MM.1S (cell line): ENCODE measurements around the gene AUTS2.

ENCODE experiments used
- EZH2 ChIP-seq: fragments of 300-600 bp; sonication (generic); optimal IDR thresholded peaks from 2 replicates; pipeline ENCODE3; 2017; ENCODE audit warnings: low read depth, mild to moderate bottlenecking, antibody characterized with exemption, low read length, mixed read lengths
- TF ChIP-seq, protein P1 (sequence below): fragments of 300-600 bp; sonication (generic); IDR thresholded peaks from 2 replicates; pipeline ENCODE4 v1.5.1; 2016; ENCODE audit warnings: antibody characterized with exemption, low read length, mixed read lengths

DNA sequence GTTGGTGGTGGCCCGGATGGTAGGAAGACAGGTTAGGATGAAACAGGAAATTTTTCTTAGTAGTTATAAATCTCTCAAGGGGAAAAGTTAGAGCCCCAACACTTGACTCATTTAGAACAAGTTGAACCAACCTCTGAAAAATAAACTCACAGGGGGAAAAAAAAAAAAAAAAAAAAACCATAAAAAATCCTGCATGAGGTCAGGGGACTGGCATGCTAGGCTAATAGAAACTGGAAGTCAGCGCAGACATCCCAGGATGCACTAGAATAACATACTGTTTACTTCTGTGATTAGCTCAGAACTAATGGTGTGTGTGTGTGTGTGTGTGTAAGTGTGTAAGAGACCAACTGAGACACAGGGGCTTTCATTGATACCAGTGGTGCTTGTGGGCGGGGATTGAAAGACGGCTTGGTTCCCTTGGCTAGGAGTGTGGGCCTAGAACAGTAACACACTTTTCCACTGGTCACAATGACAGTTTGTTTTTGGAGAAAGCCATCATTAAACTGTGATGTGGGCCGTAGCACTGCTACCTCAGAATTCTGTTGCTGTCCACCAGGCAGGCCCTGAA, 1042.1 kb downstream of the AUTS2 start:
- TF ChIP-seq, protein P1, sequence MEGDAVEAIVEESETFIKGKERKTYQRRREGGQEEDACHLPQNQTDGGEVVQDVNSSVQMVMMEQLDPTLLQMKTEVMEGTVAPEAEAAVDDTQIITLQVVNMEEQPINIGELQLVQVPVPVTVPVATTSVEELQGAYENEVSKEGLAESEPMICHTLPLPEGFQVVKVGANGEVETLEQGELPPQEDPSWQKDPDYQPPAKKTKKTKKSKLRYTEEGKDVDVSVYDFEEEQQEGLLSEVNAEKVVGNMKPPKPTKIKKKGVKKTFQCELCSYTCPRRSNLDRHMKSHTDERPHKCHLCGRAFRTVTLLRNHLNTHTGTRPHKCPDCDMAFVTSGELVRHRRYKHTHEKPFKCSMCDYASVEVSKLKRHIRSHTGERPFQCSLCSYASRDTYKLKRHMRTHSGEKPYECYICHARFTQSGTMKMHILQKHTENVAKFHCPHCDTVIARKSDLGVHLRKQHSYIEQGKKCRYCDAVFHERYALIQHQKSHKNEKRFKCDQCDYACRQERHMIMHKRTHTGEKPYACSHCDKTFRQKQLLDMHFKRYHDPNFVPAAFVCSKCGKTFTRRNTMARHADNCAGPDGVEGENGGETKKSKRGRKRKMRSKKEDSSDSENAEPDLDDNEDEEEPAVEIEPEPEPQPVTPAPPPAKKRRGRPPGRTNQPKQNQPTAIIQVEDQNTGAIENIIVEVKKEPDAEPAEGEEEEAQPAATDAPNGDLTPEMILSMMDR: no peak
- TF ChIP-seq EZH2: no peak
